ENCODE results near the gene MACROD1. TPM values are rescaled to one million over a fixed set of nuclear protein-coding genes. Genes with fewer than 3 reads are reported as not detected.
A peak's percentile ranks its signal among the peaks of the same experiment; 100 is the strongest.

Gene MACROD1
- total and polyA plus RNA-seq, 2 experiments from 2014 or later = 21.2 to 29.8 TPM

GRCh38 chr11:64068705-64069400 is 97.1 kb downstream of the MACROD1 start:
- Histone ChIP-seq H3K9me3 (ENCODE audit: low read depth) (no peaks in the 10 kb centered on the region), H3K27me3 (no peaks in the 10 kb centered on the region), H3K79me2 (no peaks in the 10 kb centered on the region), H3K4me3 (no peak overlapping the region), H3K9me2 (replicated peaks; ENCODE audit: insufficient read depth) (no peaks in the 10 kb centered on the region), H3K27ac (no peak overlapping the region), H3K4me1 (ENCODE audit: insufficient read depth) (peaks cover 35% of the 10 kb centered on the region), H3K36me3 (replicated peaks; ENCODE audit: insufficient read depth, low read depth) (no peaks in the 10 kb centered on the region), H2AFZ (no peak overlapping the region), H3K4me2 (no peak overlapping the region), H4K20me1 (ENCODE audit: insufficient read depth, poor library complexity, severe bottlenecking) (no peaks in the 10 kb centered on the region)
- TF ChIP-seq EZH2phosphoT487 (IDR thresholded peaks at IDR 0.05; ENCODE audit: low read depth, severe bottlenecking, unreplicated experiment) = no peak
- TF ChIP-seq CTCF (IDR thresholded peaks at IDR 0.05; ENCODE audit: poor library complexity) = no peak
- TF ChIP-seq EZH2 (IDR thresholded peaks at IDR 0.05; ENCODE audit: borderline replicate concordance) = no peak
- 90% methylated on average over 16 of the region's 20 CpGs for WGBS (ENCODE audit: low lambda C conversion rate, missing lambda C conversion rate)
- DNase-seq (ENCODE audit: low spot score) = no peak

GRCh38 chr11:64067230-64067993 is 98.5 kb downstream of the MACROD1 start:
- no peak for TF ChIP-seq EZH2 (IDR thresholded peaks at IDR 0.05; ENCODE audit: borderline replicate concordance)
- TF ChIP-seq CTCF (IDR thresholded peaks at IDR 0.05; ENCODE audit: poor library complexity) = no peak
- no peak for TF ChIP-seq EZH2phosphoT487 (IDR thresholded peaks at IDR 0.05; ENCODE audit: low read depth, severe bottlenecking, unreplicated experiment)
- DNase-seq (ENCODE audit: low spot score) = no peak

GRCh38 chr11:64065712-64066111 is 100.2 kb downstream of the MACROD1 start:
- H3K4me3 ChIP-seq = no peak overlapping the region
- H2AFZ ChIP-seq = no peak overlapping the region
- peaks cover 37% of the 10 kb centered on the region for H3K4me1 ChIP-seq (ENCODE audit: insufficient read depth)
- peaks cover 2% of the 10 kb centered on the region for H3K27me3 ChIP-seq
- no peaks in the 10 kb centered on the region for H3K79me2 ChIP-seq
- 95% methylated on average over 10 of the region's 10 CpGs for WGBS (ENCODE audit: low lambda C conversion rate, missing lambda C conversion rate)
- H3K27ac ChIP-seq = no peak overlapping the region
- H3K4me2 ChIP-seq = no peak overlapping the region
- no peaks in the 10 kb centered on the region for H3K9me2 ChIP-seq (replicated peaks; ENCODE audit: insufficient read depth)
- TF ChIP-seq EZH2 (IDR thresholded peaks at IDR 0.05; ENCODE audit: borderline replicate concordance) = no peak
- no peak for TF ChIP-seq EZH2phosphoT487 (IDR thresholded peaks at IDR 0.05; ENCODE audit: low read depth, severe bottlenecking, unreplicated experiment)
- TF ChIP-seq CTCF (IDR thresholded peaks at IDR 0.05; ENCODE audit: poor library complexity) = no peak
- no peaks in the 10 kb centered on the region for H4K20me1 ChIP-seq (ENCODE audit: insufficient read depth, poor library complexity, severe bottlenecking)
- no peak for DNase-seq (ENCODE audit: low spot score)
- no peaks in the 10 kb centered on the region for H3K9me3 ChIP-seq (ENCODE audit: low read depth)
- H3K36me3 ChIP-seq (replicated peaks; ENCODE audit: insufficient read depth, low read depth) = no peaks in the 10 kb centered on the region

More at GRCh38 chr11:64067230-64067993, 98.5 kb downstream of the MACROD1 start:
- no peaks in the 10 kb centered on the region for H3K27me3 ChIP-seq
- H3K79me2 ChIP-seq = no peaks in the 10 kb centered on the region
- no peak overlapping the region for H2AFZ ChIP-seq
- peaks cover 35% of the 10 kb centered on the region for H3K4me1 ChIP-seq (ENCODE audit: insufficient read depth)
- H3K27ac ChIP-seq = no peak overlapping the region
- no peak overlapping the region for H3K4me3 ChIP-seq
- peak overlapping the region; percentile 54 for H3K4me2 ChIP-seq
- no peaks in the 10 kb centered on the region for H3K9me2 ChIP-seq (replicated peaks; ENCODE audit: insufficient read depth)
- WGBS (ENCODE audit: low lambda C conversion rate, missing lambda C conversion rate) = 45% methylated on average over 25 of the region's 26 CpGs
- no peaks in the 10 kb centered on the region for H3K9me3 ChIP-seq (ENCODE audit: low read depth)
- H3K36me3 ChIP-seq (replicated peaks; ENCODE audit: insufficient read depth, low read depth) = no peaks in the 10 kb centered on the region
- no peaks in the 10 kb centered on the region for H4K20me1 ChIP-seq (ENCODE audit: insufficient read depth, poor library complexity, severe bottlenecking)

Measured in hepatocyte (in vitro differentiated cells).